Measurements from ENCODE around the gene SI. TPM values are rescaled to one million over a fixed set of nuclear protein-coding genes. Genes with fewer than 3 reads are reported as not detected.
"Not testable (repeated sequence)": the region's sequence is repeated elsewhere in the genome, so short reads cannot be mapped to it uniquely, and the experiment has no call there.

The SI gene
- total RNA-seq, 1 donor from 2014 or later: not detected

DNA sequence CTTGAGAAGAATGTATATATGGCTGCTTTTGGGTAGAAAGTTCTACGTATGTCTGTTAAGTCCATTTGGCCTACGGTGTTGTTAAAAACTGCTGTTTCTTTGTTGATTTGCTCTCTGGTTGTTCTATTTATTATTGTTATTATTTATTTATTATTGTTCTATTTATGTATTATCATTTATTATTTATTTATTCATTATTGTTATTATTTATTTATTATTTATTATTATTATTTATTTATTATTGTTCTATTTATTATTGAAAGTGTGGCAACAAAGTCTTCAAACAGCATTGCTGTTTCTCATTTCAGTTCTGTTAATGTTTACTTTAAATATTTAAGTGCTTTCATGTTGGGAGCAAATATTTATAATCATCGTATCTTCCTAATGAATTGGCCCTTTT, 66.7 kb downstream of the SI start:
- Mint-ChIP-seq H3K27me3 (ENCODE audit: low read depth) (peaks cover 8% of the 10 kb centered on the region), H3K36me3 (ENCODE audit: low read depth) (no peaks in the 10 kb centered on the region), H3K4me1 (ENCODE audit: low read depth) (no peaks in the 10 kb centered on the region), H3K4me3 (ENCODE audit: unreplicated experiment) (no peak overlapping the region), H3K9me3 (ENCODE audit: low read depth) (no peaks in the 10 kb centered on the region), H3K27ac (ENCODE audit: unreplicated experiment) (no peak overlapping the region)
- TF ChIP-seq, protein P1, sequence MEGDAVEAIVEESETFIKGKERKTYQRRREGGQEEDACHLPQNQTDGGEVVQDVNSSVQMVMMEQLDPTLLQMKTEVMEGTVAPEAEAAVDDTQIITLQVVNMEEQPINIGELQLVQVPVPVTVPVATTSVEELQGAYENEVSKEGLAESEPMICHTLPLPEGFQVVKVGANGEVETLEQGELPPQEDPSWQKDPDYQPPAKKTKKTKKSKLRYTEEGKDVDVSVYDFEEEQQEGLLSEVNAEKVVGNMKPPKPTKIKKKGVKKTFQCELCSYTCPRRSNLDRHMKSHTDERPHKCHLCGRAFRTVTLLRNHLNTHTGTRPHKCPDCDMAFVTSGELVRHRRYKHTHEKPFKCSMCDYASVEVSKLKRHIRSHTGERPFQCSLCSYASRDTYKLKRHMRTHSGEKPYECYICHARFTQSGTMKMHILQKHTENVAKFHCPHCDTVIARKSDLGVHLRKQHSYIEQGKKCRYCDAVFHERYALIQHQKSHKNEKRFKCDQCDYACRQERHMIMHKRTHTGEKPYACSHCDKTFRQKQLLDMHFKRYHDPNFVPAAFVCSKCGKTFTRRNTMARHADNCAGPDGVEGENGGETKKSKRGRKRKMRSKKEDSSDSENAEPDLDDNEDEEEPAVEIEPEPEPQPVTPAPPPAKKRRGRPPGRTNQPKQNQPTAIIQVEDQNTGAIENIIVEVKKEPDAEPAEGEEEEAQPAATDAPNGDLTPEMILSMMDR (IDR thresholded peaks at IDR 0.05): no peak
- no peak for DNase-seq (ENCODE audit: low spot score)

DNA sequence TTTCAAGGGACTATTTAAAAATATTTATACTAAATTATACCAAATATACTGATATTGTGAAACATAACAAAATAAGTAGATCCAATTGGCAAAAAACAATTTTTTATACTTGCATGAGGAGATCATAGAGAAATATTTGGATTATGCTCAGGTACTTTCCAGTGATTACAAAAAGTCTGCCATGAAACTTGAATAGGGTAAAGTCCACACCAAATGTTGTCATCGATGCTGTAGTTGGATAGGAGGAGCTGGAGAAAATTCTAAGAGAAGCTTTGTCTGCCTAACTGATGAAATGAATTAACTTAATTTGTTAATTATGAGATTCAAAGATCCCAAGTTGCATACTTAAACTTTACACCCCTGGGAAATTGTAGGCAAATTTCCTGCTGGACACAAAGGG, 93.3 kb downstream of the SI start:
- no peak overlapping the region for H3K4me3 Mint-ChIP-seq (ENCODE audit: unreplicated experiment)

DNA sequence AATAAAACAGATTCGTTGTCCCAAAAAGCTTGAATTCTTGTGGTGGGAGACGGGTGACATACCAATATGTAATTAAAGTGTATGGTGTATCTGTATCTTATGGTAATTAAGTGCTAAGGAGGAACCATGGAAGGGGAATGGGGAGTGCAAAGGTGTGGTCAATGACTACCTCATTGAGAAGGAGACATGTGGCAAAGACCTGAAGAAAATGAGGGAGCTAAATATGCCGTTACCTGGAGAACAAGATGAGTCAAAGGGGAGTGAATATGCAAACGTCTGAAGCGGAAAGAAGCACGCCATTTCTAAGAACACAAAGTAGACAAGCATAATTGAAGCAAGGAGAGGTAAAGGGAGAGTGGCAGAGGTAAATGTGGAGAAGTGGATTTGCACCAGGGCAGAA, 115.7 kb downstream of the SI start:
- peaks cover 11% of the 10 kb centered on the region for H3K27me3 Mint-ChIP-seq (ENCODE audit: low read depth)
- DNase-seq (ENCODE audit: low spot score): no peak
- no peaks in the 10 kb centered on the region for H3K4me1 Mint-ChIP-seq (ENCODE audit: low read depth)
- H3K4me3 Mint-ChIP-seq (ENCODE audit: unreplicated experiment): no peak overlapping the region
- H3K9me3 Mint-ChIP-seq (ENCODE audit: low read depth): no peaks in the 10 kb centered on the region
- TF ChIP-seq, protein P1 (IDR thresholded peaks at IDR 0.05): no peak
- H3K36me3 Mint-ChIP-seq (ENCODE audit: low read depth): no peaks in the 10 kb centered on the region
- H3K27ac Mint-ChIP-seq (ENCODE audit: unreplicated experiment): no peak overlapping the region

More for the DNA sequence above, 93.3 kb downstream of the SI start:
- Mint-ChIP-seq H3K27ac (ENCODE audit: unreplicated experiment) (no peak overlapping the region), H3K4me1 (ENCODE audit: low read depth) (no peaks in the 10 kb centered on the region), H3K27me3 (ENCODE audit: low read depth) (peaks cover 5% of the 10 kb centered on the region), H3K36me3 (ENCODE audit: low read depth) (no peaks in the 10 kb centered on the region), H3K9me3 (ENCODE audit: low read depth) (no peaks in the 10 kb centered on the region)
- TF ChIP-seq, protein P1 (IDR thresholded peaks at IDR 0.05): no peak
- no peak for DNase-seq (ENCODE audit: low spot score)

DNA sequence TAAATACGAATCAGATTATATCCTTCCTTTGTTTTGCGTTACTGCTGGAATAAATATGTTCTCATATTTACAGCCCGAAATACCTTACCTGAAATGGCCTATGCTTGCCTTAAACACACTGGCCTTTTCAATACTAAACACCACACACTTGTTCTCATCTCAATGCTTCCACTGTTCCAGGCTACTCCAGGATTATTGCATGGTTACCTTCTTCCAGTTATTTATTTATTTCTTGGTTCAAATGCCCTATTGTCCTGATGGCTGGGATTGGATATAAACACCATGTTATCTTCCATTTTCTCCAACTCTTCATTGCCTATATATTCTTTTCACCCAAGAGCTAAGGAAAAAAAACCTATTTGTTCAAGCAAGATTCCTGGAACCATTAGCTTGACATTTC, 125.3 kb downstream of the SI start:
- no peaks in the 10 kb centered on the region for H3K36me3 Mint-ChIP-seq (ENCODE audit: low read depth)
- H3K4me3 Mint-ChIP-seq (ENCODE audit: unreplicated experiment): no peak overlapping the region
- H3K9me3 Mint-ChIP-seq (ENCODE audit: low read depth): peaks cover 4% of the 10 kb centered on the region
- no peaks in the 10 kb centered on the region for H3K4me1 Mint-ChIP-seq (ENCODE audit: low read depth)
- TF ChIP-seq, protein P1 (IDR thresholded peaks at IDR 0.05): no peak
- no peak overlapping the region for H3K27ac Mint-ChIP-seq (ENCODE audit: unreplicated experiment)
- H3K27me3 Mint-ChIP-seq (ENCODE audit: low read depth): peaks cover 5% of the 10 kb centered on the region
- DNase-seq (ENCODE audit: low spot score): no peak

DNA sequence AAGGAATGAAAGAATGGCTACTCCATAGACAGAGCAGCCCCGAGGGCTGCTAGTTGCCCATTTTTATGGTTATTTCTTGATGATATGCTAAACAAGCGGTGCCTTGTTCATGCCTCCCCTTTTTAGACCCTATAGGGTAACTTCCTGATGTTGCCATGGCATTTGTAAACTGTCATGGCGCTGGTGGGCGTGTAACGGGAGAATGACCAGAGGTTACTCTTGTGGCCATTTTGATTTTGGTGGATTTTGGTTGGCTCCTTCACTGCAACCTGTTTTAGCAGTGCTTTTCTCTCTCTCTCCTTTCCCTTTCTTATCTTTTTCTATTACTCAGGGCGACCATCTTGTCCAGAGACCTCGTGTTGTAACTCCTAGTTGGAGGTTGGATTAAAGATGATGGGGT, 126.9 kb downstream of the SI start:
- not testable (repeated sequence) for DNase-seq (ENCODE audit: low spot score); H3K4me3 Mint-ChIP-seq (ENCODE audit: unreplicated experiment); H3K36me3 Mint-ChIP-seq (ENCODE audit: low read depth); H3K27ac Mint-ChIP-seq (ENCODE audit: unreplicated experiment); H3K27me3 Mint-ChIP-seq (ENCODE audit: low read depth); H3K9me3 Mint-ChIP-seq (ENCODE audit: low read depth); H3K4me1 Mint-ChIP-seq (ENCODE audit: low read depth)

DNA sequence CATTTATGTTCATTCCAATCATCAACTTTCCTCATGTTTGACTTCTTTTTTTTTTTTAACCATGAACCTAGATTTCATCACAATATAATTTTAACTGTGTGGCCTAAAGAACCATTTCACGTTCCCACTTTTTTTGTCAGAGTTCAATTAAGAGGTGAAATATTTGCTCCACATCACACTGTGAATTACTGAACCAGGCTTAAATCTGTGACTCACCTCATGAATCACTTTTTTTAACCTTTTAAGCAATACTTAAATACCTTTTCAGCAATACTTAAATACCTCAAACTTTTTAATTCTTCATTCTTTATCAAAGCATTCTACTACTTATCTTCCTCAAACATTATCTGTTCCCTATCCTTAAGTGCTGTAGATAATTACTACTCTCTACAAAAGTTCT, 137.6 kb downstream of the SI start:
- Mint-ChIP-seq H3K27ac (ENCODE audit: unreplicated experiment) (no peak overlapping the region), H3K27me3 (ENCODE audit: low read depth) (no peaks in the 10 kb centered on the region), H3K36me3 (ENCODE audit: low read depth) (no peaks in the 10 kb centered on the region), H3K4me3 (ENCODE audit: unreplicated experiment) (no peak overlapping the region), H3K9me3 (ENCODE audit: low read depth) (peaks cover 9% of the 10 kb centered on the region), H3K4me1 (ENCODE audit: low read depth) (no peaks in the 10 kb centered on the region)
- TF ChIP-seq, protein P1 (IDR thresholded peaks at IDR 0.05): no peak
- DNase-seq (ENCODE audit: low spot score): no peak

All from chondrocyte (in vitro differentiated cells).